HG02852 (cell line): ENCODE results near the gene TEX52.
"Not testable (repeated sequence)": the region's sequence is repeated elsewhere in the genome, so short reads cannot be mapped to it uniquely, and the experiment has no call there.

Source experiments
- ATAC-seq: cut with Tn5 transposase; IDR thresholded peaks from one replicate; pipeline ENCODE4 v1.9.1; 2021; ENCODE audit warnings: mild to moderate bottlenecking, moderate library complexity; ENCODE audit not compliant: unreplicated experiment

Gene TEX52

DNA sequence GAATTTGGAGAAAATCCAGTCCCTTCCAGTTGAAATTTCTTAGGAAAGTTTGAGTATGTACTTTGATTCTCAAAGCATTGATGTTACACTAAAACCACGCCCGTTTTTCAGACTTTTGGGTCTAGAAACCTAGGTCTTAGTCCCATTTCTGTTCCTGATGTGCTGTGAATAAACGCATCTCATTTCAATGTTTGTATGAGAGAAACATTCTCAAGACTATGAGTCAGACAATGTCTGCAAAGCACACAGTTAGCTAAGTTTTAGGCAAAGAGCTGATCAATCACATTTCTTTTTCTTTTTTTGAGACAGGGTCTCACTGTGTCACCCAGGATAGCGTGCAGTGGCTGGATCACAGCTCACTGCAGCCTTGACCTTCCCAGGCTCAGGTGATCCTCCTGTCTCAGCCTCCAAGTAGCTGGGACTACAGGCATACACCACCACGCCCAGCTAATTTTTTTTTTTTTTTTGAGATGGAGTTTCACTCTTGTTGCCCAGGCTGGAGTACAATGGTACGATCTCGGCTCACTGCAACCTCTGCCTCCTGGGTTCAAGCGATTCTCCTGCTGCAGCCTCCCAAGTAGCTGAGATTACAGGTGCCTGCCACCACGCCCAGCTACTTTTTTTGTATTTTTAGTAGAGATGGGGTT is 12.3 kb upstream of the TEX52 start:
- ATAC-seq, result not testable (repeated sequence)

DNA sequence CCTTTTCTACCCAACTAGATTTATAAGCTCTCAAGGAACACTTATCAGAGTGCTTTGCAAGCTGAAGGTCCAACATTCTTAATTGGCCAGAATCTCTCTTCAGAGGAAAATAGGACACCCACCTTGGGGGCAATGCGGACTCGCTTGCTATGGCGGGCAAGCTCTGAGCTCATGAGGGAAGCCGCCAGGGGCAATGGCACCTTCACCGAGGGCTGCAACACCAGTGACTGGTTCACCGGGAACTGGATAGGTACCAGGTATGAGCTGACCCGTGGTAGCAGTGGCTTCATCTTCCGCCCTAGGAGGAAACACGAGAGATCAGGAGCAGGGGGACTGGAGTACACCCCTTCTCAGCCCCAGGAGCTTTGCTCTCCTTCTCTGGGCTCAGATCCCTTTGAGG is 7.4 kb upstream of the TEX52 start:
- no peak for ATAC-seq

DNA sequence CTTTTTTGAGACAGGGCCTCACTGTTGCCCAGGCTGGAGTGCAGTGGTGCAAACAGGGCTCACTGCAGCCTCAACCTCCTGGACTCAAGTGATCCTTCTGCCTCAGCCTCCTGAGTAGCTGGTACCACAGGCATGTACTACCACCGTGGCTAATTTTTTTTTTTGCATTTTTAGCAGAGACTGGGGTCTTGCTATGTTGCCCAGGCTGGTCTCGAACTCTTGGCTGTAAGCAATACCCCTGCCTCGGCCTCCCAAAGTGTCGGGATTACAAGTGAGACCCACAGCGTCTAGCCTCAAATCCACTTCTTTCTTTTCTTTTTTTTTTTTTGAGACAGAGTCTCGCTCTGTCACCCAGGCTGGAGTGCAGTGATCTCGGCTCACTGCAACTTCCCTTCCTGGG is 6.6 kb upstream of the TEX52 start:
- not testable (repeated sequence) for ATAC-seq

DNA sequence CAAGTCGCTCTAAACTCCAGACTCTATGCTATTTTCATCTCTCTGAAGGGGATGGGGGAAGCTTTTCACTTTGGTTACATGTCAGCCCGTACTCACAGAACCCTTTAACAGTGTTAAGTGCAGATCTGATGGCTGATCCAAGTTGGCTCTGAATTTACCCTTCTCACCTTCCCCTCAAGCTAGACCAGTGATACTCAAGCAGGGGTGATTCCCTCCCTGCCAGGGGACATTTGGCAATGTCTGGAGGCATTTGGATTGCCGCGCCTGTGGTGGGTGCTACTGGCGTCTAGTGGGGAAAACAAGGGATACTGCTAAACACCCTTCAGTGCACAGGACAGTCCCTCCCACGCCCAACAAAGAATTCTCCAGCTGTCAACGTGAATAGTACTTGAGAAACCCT is 6.0 kb upstream of the TEX52 start:
- no peak for ATAC-seq

DNA sequence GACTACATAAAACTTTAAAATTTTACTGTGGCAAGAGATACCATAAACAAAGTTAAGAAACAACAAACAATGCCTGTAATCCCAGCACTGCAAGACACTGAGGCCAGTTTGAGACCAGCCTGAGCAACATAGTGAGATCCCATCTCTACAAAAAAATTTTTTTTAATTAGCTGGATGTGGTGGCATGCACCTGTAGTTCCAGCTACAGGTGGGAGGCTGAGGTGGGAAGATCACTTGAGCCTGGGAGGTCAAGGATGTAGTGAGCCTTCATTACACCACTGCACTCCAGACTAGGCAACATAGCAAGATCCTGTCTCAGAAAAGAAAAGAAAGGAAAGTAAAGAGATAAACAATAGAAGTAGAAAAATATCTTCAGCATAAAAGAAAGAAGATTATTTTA is 3.3 kb upstream of the TEX52 start:
- no peak for ATAC-seq

DNA sequence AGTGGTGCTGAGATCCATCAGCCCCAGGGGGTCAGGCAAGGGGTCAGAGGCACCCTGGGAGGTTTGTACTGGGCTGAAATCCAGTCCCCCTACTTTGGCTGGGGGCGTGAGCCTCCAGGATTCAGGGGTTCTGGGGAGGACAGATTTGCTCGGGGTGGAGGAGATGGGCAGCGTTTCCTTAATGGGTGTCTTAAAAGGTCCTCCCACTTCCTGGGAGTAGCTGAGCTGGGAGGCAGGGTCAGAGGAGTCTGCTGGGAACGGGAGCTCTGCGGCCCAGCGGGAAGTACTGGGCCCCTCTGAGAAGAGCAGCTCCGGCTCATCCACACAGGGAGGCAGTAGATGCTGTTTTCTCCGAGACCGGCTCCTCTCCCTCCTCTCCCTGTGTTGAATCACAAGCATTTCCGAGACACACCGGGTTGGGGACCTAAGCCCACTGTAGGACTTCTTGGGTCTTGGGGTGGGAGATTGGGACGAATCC is 2.1 kb upstream of the TEX52 start:
- no peak for ATAC-seq

DNA sequence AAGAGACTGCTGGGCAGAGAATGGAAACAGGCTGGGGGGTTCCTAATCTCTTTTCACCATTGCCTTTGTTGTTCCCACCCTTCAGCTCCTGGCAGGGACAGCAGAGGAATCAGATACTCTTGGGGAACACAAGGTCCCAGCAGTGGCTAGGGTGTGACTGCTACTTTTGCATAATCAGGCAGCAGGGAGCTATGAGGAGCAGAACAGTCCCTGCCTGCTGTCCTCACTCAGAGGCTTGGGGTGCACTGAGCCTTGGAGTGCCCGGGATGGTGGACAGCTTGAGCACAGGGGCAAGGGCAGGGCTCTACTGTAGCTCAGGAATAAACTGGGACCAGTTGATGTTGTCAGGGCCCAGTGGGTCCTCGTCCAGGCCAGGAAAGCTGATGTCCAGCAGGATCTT is 1.5 kb upstream of the TEX52 start:
- ATAC-seq, result no peak

DNA sequence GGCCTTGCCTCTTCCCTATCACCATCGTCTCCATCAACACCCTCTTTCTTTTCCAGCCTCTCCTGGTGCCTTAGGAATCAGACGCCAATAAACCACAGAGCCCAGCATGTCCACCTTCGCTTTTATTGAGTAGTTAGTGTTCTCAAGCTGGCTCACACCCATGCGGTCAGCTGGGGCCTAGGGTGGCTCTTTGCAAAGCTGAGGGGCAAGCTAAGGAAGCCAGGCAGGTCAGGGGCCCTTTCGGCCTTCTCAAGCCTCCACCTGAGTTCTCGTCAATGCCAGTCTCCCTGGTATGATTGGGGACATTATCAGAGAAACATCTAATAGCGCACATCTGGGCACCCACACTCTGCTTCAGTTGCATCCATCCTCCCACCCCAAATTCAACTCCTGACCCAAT is 737 bp upstream of the TEX52 start:
- ATAC-seq, result no peak

DNA sequence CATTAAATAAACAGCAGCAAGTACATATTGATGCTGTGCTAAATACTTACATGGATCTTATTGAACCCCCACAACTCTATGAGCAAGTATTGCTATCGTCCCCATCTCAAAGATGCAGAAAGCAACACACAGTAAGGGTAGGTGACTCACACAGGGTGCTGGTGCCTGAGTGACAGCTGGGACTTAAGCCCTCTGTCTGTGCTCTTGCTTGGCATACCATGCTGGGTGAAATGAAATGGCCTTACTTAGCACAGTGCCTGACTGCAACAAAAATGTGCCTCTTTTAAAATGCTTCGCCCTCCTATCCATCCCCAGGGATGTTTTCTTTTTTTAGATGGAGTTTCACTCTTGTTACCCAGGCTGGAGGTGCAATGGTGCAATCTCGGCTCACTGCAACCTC is 788 bp downstream of the TEX52 start:
- no peak for ATAC-seq

DNA sequence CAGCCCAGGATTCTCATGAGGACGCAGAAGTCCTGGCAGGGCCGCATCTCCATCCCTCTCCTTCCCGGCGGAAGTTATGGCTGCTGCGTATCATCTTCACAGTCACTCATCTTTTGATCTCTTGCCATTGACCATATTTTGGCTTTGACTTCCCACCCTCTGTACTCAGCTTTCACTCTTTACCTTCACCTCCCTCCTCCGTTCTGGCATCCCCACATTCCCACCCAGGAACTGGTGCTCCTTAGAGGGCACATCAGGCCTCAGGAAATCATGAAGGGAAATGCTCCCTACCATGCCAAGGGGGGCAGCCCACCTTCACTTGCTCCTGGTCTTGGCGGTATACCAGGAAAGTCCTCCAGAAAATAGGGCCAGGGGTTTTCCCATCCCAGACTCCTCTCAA is 1.3 kb downstream of the TEX52 start:
- no peak for ATAC-seq

DNA sequence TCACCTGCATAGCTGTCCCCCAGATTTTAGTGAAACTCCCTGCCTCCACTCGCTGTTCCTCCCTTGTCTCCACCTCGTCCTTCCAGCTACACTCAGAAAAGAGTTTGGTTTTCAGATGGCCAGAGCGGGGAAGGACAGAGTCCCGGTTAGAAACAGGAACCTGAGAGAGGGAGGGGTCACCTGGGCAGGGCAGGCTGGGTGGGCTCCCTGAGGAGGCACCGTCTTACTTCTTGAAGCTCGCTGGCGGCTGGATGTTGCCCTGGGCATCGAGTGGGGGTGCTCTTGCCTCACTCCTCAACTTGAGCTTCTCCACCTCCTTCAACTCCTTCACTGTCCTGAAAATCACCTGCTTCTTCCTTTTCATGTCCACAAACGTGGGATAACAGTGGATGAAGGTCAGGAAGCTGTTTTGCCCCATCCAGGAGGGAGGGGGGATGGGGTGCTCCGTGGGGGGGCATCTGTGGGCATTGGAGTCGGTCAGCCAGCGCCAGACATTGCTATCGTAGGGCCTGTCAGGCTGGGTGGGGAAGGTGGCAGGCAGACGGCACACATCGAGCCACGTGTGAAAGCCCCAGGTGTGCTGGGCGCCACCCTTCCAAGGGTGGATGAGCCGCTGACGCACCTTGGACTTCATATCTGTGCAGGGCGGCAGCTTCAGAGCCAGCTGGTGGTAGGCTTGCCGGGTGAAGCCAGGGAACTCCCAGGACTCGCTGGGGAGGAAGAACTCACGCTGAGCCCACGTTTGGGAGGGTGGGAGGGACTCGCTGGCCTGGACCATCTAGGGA is 2.0 kb downstream of the TEX52 start:
- no peak for ATAC-seq

DNA sequence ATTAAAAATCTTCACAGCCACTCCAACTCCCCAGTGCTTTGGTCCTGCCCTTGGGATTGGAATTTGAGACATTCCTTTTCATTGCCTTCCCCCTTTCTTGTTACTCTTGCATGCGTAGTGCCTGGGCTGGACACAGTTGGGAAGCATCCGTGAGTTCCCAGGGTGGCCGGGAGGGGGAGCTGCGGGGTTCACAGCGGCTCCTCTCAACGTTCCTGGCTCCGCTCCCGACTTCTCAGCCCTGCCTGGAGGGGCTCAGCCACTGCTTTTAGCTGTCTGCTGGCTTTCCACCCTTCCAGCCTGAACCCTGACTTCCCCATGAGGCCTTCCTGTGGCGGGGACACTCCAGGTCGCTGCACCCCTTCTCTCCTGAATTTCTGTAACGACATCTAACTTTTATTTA is 3.2 kb downstream of the TEX52 start:
- ATAC-seq, result no peak

DNA sequence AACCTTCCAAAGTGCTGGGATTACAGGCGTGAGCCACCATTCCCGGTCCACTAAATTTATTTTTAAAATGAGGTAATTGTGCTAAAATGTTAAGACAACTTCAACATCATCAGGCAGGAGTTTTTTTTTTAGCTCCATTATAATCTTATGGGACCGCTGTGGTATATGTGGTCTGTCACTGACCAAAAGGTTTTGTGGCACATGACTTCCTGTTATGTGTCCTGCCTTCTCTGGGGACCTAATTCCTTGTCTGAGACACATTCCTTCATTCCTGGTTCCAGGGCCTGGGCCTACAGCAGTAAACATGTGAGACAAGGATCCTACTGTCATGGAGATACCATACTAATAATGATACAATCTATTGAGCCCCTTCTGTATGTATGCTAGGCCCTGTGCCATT is 4.9 kb downstream of the TEX52 start:
- ATAC-seq, result no peak

DNA sequence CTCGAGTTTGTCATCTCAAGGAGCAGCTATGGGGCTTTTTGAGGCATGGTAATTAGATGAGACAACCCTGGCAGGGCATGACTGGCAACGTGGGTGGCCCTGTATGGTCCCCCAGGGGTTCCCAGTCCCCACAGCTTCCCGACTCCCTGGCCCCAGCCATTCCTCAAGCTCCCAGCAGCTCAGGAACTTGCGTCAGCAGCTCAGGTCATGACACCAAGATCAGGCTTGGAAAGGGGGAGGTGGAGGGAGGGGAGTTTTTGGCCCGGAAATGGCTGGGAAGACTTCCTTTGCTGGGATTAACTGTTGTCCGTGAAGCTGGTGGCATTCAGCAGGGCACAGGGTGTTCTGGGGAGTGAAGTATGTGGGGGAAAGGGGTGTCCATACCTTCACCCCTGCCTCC is 11.6 kb downstream of the TEX52 start:
- ATAC-seq, result no peak

DNA sequence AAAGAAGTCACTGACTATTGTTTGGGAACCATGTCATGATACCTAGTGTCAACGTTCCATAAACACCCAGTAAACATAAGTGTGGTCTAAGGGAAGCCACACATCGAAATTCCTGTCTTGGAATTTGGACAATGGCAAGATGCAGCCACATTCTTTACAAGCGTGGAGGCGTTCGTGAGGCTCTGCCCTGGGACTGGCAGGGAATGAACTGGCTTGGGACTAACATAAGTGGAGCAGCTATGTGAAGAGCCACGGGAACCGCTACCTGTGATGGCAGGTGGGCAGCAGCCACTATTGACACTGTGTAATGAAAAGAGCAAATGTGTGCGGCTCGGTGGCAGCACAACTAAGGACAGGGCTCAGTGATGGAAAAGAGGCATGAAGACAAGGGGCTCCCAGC is 12.1 kb downstream of the TEX52 start:
- ATAC-seq, result no peak

DNA sequence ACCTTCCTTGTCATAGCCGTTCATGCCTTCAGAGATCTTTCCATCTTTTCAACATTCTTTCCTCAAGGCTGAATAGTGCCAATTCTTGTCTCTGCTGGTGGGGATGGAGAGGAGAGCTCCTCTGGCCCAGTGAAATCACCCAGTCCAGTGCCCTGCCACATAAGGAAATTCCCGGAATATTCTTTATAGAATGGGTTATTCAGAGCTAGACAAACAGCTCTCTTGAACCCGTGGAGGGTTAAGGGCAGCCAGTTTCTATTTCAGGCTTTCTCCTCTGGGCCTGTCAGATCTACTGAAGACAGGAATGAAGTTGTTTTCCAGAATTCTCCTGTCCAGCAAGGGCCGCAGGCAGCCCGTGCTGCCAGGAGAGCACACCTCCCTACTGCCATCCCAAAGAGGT is 13.9 kb downstream of the TEX52 start:
- ATAC-seq, result no peak

DNA sequence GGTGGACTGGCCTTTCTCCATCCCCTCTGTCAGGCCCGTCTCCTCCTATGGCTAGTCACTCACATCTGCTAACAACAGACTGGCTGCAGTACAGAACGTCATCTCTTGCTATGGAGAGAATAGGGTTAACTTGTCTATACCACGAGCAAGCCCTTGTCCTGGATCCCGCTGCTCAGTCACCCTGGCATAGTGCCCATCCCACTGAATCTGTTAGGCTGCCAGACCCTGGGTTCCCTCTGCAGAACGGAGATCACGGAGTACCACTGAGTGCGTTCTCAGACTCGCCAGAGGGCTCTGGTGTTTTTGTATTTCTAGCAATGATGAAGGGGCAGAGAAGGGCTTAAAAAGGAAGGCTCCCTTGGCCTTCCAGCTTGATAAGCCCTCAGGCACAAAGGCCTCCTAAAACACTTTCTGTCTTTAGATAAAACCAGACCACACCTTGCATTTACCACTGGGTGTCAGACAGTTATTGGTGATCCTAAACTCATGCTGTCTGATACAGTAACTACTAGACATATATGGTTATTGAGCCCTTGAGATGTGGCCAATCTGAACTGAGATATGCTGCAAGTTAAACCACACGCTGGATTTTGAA is 15.7 kb downstream of the TEX52 start:
- ATAC-seq, result no peak

DNA sequence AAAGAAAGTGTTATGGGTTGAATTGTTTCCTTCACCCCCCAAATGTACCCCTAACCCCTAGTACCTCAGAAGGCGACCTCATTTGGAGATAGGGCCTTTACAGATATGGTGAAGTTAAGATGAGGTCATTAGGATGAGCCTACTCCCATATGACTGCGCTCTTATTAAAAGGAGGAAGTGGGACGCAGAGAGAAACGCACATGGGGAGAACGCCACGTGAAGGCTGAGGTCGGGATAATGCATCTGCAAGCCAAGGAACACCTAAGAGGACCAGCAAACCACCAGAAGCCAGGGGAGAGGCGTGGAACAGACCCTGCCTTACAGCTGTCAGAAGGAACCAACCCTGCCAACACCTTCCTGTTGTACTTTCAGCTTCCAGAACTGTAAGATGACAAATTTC is 20.3 kb downstream of the TEX52 start:
- no peak for ATAC-seq

DNA sequence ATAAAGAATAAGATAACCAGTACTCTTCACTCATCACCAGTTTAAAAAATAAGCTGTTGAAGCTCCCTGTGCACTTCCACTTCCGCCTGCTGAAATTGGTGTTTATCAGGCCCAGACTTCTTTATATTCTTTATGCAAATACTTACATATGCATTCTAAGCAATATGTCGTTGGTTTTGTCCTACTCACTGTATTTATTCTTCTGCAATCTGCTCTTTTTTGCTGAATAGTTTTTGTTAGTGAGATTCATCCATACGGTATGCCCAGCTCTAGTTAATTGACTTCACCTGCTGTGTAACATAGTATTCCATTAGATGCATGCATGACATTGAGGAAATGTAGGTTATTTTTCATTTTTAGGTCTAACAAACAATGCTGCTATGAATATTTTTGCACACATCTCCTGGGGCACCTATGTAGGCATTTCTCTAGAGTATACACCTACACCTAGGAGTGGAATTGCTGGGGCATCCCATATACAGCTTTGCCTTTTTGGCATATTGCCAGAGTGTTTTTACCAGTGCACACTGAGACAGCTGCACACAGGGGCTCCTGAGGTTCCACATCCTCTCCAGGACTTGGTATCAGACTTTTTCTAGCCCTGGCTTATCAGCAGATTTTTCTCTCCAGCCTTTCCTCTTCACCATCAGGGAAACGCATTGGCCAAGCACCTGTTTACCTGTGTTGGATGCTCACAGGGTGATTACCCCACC is 21.0 kb downstream of the TEX52 start:
- ATAC-seq, result no peak

DNA sequence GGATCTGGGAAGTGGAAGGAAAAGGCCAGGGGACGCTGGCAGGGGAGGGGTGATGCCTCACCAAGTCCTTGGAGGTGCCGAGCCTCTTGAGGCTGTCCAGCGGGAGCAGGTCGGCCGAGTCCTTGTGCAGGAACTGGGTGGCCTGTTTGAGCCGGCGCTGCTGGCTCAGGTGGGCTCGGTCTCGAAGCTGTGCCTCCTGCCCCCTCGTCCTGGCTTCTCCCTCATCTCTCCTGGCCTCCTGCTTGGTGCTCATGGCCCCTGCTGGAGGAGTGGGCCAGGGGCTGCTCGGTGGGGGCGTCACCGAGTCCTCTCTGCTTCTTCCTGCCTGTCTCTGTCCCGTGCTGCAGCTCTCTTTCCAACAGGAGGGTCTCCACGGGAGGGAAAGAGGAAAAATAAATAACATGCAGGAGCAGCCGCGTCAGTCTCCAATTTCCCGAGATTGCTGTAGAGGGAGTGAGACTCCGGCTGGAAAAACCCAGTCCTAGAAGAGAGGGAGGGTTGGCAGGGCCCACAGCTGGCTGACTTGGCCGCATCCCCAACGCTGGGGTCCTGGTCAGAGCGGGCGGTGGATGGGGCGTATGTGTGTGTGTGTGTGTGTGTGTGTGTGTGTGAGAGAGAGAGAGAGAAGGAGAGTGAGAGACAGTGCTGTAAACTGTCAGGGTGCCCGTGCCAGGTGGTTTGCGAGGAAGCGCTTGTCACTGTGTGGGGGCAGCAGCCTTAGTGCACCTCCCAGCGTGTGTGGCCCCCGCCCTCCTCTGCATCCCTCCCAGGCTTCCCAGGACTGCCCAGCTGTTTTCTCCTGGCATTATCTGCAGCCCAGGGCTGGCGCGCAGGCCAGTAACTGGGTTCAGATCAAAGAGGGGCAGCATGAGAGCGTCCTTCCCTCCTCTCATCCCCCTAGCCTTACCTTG is 22.0 kb downstream of the TEX52 start, which contains the start of gene NRIP2:
Gene NRIP2 (minus strand): TSS at position 455 of the 911 bp plus-strand sequence. CDS start 52 bp downstream, at position 403.
- ATAC-seq, result no peak
